GM21825 (cell line): ENCODE data around the gene PARD3.
"Not testable (repeated sequence)": the region's sequence is repeated elsewhere in the genome, so short reads cannot be mapped to it uniquely, and the experiment has no call there.

Source experiments
- ATAC-seq: cut with Tn5 transposase; IDR thresholded peaks from one replicate; pipeline ENCODE4 v1.9.1; 2021; ENCODE audit warnings: mild to moderate bottlenecking, moderate library complexity; ENCODE audit not compliant: unreplicated experiment

Gene PARD3

DNA sequence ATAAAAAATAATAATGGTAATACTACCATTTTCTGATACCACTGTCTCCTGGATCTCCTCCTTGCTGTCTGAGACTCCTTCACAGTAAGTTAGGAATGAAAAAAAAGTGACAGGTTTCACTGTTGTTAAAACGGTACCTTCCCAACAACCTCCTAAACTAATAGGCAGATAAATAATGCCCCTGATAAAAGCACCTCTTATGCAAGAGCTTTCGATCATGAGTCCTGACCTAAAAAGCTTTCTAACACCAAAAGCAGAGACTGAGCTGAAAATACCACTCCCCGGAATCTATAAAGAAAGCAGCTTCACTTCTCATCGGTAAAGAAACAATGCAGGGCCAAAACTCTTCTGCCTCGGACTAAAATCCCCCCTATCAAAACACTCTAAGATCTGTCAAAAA lies 14.5 kb downstream of the PARD3 start:
- ATAC-seq: no peak

DNA sequence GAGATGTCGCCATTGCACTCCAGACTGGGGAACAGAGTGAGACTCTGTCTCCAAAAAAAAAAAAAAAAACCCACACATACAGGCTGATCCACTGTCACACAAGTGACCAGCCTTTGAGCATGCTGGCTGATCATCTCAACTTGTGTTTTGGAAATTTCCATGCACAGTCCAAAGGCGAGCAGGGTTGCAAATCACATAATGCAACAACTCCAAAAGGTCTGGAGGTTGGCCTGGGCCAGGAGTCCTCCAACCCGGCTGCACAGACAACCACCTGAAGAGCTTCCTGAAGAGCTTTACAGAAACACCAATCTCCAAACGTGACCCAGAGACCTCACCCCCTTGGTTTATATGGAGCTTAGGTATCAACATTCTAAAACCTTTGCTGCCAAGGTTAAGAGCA lies 16.4 kb downstream of the PARD3 start:
- no peak for ATAC-seq

DNA sequence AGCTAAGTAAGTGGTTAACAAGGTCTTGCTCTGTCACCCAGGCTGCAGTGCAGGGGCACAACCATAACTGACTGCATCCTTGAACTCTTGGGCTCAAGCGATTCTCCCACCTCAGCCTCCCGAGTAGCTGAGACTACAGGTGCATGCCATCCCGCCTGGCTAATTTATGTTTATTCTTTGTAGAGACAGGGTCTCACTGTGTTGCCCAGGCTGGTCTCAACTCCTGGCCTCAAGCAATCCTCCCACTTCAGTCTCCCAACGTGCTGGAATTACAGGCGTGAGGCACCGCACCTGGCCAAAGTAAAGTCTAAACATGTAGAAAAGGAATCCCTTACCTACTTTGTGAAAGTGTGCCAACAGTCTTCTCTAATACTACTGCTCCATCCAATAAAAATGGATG lies 17.9 kb downstream of the PARD3 start:
- ATAC-seq: no peak

DNA sequence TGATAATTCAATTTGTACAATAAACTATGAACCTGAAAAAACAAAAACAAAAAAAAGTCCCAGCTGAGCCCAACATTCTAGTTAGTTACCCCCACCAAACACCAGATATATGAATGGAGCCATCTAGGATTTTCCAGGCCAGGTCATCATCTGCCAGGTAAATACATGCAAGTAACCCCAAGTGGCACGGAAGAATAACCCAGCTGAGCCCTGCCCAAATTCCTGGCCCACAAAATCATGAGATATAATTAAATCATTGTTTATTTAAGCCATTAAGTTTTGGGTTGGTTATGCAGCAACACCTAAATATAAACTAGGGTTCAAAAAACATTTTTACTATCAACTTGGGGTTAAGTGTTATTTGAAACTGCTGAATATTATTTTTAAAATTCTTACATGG lies 19.0 kb downstream of the PARD3 start:
- no peak for ATAC-seq

DNA sequence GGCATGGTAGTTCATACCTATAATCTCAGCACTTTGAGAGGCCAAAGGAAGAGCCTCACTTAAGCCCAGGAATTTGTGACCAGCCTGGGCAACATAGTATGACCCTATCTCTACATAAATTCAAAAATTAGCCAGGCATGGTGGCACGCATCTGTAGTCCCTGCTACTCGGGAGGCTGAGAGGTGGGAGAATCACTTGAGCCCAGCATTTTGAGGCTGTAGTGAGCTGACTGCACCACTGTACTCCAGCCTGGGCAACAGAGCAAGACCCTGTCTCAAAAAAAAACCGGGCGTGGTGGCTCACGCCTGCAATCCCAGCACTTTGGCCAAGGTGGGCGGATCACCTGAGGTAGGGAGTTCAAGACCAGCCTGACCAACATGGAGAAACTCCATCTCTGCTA lies 19.8 kb downstream of the PARD3 start:
- ATAC-seq: no peak

DNA sequence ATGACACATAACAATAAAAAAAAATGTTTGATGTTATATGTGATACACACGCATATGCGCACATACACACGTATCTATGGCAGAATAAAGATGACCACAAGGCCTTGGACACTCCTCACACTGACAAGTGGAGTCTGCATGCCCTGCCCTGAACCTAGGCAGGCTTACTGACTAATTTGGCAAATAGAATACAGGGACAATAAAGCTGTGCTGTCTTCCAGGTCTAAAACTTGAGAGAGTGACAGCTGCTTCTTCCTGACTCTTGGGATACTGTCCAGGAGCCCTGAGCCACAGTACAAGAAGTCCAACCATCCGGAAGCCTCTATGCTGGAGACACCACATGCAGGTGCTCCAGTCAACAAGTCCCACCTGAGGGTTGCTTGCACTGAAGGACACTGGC lies 20.3 kb downstream of the PARD3 start:
- ATAC-seq: no peak

DNA sequence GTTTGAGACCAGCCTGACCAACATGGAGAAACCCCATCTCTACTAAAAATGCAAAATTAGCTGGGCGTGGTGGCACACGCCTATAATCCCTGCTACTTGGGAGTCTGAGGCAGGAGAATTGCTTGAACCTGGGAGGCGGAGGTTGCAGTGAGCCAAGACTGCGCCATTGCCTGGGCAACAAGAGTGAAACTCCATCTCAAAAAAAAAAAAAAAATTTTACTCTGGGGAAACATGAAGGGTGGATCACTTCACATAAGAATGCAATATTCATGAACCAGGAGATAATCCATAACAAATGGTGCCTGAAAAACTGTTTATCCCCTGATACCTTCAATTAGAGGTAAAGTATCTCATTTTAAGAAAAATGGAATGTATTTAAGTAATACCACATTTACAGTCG lies 21.5 kb downstream of the PARD3 start:
- ATAC-seq: not testable (repeated sequence)

DNA sequence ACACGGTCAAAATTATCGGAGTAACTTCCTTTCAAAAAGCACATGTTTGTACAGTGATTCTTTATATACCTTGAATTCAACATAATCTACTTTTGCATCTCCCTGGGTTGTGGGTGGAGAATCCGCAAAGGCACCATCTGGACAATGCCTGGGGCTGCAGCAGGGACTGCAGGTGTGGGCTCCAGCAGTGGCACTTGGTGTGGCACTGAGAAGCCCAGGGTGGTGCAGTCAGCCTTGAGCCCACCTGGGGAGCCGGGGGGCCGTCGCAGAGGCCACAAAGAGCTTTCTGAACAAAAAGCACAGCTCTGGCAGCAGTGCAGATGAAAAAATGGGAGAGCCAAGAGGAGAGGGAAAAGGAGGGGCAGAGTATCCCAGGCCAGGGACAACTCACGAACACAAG lies 22.2 kb downstream of the PARD3 start:
- ATAC-seq: no peak

DNA sequence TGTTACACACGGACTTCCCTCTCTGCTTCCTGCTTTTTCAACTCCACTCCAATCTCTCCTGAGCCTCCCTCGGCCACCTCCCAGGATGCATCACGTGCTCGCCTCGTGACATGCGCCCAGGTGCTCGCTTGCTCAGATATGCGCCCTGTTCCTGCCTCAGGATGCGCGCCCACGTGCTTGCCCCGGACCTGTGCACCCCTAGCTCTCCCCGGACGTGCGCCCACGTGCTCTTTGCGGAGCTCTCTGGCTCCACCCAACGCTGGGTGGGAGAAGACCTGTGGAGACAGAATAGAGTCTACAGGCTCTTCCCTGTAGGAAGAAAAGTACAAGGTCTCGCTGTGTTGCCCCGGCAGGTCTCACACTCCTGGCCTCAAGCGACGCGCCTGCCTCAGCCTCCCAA lies 23.1 kb downstream of the PARD3 start:
- no peak for ATAC-seq

DNA sequence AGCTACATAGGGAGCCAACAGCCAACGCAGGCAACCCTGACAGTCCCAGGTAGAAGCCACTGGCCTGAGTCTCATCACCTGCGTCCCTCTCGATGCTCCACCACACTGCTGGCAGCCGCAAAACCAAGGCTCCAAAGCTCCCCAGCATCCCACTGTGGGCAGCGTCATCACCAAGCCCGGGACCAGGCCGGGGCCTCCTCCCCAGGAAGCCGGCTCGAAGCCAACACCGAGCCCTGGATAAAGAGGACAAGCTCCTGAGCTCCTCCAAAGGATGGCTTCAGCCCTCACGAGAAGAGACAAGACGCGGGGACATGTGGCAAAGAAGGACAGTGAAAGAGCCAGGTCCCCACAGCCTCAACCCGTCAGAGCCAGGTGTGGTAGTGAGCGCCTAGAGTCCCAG lies 23.9 kb downstream of the PARD3 start:
- no peak for ATAC-seq

DNA sequence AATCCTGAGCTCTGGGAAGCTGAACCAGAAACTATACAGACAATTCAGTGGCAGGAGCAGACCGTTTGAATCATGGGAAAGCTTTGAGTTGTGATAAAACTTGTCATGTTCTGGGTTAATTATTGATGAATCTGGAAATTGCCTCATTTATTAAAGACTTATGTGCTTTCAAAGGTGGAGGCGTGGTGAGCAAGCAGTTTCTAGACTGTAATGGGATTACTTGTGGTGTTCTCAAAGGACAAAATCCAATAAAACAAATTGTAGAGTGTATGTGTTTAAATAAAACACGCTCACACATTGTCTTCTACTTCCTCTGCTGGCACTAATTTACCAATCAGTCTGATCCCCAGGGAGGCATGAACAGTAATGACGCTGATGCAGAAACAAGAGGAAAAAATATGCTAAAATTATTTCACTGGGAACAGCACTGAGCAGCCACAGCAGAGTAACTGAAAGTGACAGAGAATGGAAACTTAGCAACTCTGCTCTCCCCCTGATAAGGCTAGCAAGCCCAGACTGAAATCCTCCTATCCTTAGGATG lies 25.1 kb downstream of the PARD3 start:
- no peak for ATAC-seq

DNA sequence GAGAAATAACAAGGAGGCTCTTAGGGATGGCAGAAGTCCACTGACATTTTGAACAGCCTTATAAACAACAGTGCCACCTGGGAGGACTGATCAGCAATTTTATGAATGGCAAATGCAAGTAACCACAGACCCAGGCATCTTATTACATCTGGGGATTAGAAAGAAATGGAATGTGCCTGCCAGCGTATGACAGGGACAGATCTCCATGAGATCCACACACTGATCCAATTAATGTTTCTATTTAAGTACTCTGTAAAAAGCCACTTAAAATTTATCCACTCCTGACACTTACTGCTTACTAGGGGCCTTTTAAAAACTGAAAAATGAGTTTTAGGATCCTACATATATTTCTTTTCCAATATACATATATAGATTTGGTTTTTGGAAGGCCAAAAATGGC lies 28.6 kb downstream of the PARD3 start:
- no peak for ATAC-seq

DNA sequence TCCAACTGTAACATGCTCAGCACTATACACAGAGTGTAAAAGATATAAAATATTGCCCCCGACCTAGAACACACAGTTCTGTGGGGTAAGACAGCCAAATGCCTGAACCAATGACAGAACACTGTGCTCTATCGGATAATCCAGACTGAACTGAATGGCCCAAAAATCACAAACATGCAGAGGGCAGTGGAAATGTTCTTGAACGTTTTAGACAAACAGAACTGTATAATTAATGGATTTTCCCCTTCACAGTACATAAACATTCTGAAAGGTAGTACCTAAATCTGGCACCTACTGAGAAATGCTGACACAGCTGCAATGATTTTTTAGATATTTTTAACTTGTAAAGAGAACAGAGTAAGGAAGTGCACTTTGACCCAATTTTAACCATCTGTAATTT lies 33.4 kb downstream of the PARD3 start:
- ATAC-seq: no peak

DNA sequence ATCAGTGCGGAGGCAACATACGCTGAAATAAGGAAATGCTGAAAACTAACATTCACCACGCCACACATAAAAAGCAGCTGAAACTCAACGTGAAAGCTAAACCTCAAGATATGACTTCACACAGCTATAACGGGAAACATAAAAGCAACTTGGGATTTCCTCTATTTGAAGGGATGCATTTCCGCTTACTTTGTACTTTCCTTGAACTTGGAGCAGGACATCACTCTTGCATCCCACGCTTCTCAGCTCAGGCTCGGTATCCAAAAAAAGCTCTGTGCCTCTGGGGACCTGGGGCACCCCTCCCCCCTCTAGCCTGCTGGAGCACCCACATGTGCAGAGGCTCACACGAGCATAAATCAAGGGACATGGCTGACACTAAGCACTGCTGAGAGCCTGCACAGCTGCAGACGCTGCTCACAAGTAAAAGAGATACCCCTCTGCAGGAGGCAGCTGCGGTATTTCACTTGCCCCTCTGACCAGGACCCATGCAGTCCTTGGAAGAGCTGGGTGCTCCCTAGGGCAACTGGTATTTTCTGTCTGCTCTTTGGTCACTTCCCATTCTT lies 34.2 kb downstream of the PARD3 start:
- ATAC-seq: peak; percentile 78

DNA sequence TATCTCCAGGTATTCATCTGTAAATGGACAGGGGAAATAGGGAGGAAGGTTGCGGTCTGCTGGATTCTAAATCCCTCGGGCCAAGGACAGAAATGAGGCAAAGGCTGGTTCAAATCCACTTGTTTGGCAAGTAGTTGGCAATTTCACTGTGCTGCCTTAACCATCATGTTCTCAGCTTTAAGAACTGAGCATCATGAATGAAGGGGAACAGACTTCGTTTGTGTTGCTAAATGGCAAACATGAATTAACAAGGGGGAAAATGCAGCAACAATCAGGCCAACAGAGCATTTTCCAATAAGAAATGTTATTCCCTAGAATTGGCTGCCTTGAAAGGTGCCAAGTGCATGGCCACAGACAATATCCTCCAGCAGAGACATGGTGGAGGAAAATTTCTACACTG lies 36.9 kb downstream of the PARD3 start:
- ATAC-seq: no peak

DNA sequence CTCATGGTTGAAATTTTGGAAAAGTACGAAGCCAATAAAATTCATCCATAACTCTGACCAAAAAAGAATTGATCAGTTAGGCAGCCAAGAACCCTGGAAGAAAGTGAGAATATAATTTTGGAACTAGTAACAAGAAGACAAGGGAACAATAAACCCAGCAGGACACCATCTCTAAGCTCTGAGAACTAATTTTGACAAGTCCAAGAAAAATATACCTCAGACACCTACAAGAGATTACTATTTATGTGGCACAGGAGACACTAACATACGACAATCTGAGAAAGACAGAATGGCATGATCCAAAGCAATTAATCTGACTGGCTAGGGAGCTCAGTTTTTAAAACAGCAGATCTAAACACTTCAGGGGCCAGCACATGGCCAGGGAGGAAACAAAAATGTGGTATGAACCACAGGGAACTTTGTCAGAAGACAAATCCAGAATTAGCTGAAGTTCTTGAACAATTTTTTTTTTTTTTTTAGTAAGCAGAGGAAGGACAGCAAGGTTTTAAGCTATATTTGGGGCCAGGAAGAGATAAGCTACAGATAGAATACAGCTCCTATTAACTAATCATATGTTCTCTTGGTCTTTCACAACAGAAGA lies 38.9 kb downstream of the PARD3 start:
- ATAC-seq: no peak

DNA sequence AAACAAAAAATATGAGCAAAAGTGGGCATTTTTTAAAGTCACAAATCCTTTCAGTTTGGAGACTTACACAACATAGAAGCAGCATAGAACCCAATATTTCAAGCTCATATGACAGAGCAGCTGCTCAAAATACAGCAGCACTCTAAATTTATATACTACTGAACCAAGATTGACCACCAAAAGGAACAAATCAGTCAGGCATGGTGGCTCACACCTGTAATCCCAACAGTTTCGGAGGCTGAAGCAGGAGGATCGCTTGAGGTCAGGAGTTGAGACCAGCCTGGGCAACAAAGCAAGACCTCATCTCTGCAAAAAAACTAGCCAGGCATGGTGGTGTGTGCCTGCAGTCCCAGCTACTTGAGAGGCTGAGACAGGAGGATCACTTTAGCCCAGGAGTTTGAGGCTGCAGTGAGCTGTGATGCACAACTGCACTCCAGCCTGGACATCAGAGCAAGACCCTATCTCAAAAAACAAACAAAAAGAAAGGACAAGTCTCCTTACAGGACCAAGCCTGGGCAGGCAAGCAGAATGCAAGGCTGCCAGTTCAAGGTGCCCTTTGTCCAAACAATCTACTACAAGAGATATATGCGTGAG lies 40.0 kb downstream of the PARD3 start:
- ATAC-seq: no peak

DNA sequence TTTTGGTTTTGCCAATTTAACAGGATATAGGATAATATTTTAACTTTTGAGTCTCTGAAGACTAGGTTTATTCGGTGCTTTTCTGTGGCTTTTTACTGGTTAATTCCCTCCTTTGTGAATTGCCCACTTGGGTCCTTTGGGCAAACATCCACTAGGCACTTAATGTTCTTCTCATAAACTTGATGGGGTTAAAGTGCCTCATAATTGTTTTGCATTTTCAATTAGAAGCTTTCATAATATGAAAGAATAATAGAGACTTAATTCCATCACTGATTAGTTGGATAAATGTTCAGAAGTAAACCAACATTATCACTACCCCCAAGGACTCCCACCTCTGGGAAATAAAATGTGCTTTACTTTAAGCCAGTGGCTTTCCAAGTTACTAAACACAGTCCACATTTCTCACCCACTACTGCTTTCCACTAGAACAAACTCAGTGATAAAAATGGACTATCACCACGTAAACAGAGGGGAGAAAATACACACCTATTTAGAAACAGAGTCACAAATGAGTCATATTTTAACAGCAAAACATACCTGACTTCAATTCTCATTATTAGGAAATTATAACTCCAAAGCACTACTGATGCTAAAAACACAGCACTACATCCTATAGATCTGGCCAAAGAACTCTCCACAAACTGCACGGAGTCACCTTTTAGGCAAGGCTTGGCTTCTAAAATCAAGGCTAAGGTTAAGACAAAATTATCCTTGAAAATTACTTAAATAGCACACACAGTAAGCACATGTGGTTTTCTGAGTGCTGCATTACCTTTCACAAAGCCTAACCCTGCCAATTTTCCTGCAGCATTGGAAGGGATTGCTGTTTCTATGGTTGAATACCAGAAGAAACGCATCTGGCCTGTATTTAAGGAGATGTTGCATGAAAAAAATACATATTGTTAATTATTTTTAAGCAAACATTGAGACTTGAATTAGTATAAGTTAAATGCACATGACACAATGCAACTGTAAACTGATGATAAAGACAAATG lies 41.2 kb downstream of the PARD3 start:
- ATAC-seq: no peak

DNA sequence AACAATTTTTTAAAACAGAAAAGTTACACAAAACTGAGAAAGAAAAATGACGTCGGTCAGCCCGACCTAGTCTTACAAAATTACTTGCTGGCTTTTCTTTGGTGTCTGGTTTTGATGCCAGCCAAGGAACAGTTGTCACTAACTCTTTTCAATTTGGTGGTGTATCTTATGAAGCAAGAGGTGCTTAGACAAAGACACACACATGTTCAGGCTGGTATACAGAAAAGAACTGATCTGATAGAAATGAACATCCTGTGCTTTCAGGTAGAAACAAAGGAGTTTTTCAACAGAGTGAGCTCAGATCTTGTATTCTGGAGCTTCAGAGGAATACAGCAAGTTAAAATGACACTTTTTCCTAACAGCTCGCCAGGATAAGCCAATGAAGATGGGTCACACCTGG lies 43.6 kb downstream of the PARD3 start:
- no peak for ATAC-seq

DNA sequence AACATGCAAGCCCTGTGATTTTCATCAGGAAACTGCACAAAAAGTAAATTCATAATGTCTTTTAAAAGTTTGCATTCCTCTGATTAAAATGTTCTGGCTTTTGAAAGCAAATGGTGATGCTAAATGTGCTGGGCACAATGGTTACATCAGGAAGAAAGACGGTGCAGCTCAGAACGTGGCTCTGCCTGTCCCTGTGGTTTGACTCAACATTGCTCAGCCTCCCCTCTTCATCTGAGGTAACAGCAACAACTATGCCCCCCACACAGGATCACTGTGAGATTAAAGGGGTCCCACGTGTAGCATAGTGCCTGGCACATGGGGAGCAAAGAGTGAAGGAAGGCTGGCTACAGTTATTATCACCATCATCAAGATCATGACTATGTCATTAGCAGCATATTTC lies 44.0 kb downstream of the PARD3 start:
- no peak for ATAC-seq

DNA sequence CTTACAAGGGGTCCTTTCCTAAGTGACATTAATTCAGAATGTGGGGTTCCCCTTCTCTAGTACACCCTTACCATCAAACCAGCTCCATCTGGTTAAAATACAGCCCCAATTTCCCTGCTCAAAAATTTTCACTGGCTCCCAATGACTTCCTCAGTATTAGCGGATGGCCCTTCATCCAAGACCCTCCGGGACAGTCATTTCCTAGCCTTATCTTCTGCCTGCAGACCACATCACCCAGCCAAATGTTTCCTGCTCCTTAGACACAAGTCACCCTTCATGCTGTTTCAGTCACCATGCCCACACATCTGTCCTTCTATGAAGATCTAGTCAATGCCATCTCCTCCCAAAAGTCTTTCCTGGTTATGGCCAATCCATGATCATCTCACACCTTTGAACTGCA lies 45.2 kb downstream of the PARD3 start:
- no peak for ATAC-seq

DNA sequence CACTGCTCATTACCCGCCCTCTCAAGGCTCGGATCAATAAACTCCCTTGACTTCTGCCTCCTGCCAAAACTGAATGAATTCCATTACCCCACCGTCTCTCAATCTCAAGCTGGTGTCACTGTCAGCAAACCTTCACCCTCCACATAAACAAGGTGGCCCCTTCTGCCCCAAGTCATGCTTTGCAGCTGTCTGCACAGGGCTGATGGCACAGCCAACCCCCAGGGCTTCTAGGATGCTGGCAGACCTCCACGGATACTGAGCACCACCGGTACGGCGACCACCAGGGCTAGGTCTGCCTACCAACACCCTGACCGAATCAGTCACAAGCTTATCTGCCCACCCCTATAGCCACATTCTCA lies 46.1 kb downstream of the PARD3 start:
- ATAC-seq: no peak
